ENCODE data around the gene PRICKLE1.

Gene PRICKLE1

GRCh38 chr12:42468341-42468821 lies 121.2 kb downstream of the PRICKLE1 start:
- DNase-seq (ENCODE audit: low read depth), result peak; percentile 26
- no peak for TF ChIP-seq CTCF (IDR thresholded peaks at IDR 0.05; ENCODE audit: low read depth, low read length, missing control alignments)
- peak overlapping the region; percentile 42; the same call in 1 of the 2 replicates for H3K4me3 ChIP-seq (ENCODE audit: low read depth, low read length)

- H3K4me3 ChIP-seq (ENCODE audit: low read depth, low read length), result no peak overlapping the region
Observed at GRCh38 chr12:42463671-42464070, 125.9 kb downstream of the PRICKLE1 start.

GRCh38 chr12:42462486-42462885 lies 127.1 kb downstream of the PRICKLE1 start:
- no peak for TF ChIP-seq CTCF (IDR thresholded peaks at IDR 0.05; ENCODE audit: low read depth, low read length, missing control alignments)

More at GRCh38 chr12:42463671-42464070, 125.9 kb downstream of the PRICKLE1 start:
- no peak for TF ChIP-seq CTCF (IDR thresholded peaks at IDR 0.05; ENCODE audit: low read depth, low read length, missing control alignments)
- no peak for DNase-seq (ENCODE audit: low read depth)

GRCh38 chr12:42459336-42459847 lies 130.2 kb downstream of the PRICKLE1 start:
- no peak for DNase-seq (ENCODE audit: low read depth)
- no peak for TF ChIP-seq CTCF (IDR thresholded peaks at IDR 0.05; ENCODE audit: low read depth, low read length, missing control alignments)
- no peak overlapping the region for H3K4me3 ChIP-seq (ENCODE audit: low read depth, low read length)

More at GRCh38 chr12:42462486-42462885, 127.1 kb downstream of the PRICKLE1 start:
- no peak overlapping the region for H3K4me3 ChIP-seq (ENCODE audit: low read depth, low read length)
- DNase-seq (ENCODE audit: low read depth), result no peak

GRCh38 chr12:42458575-42458974 lies 131.0 kb downstream of the PRICKLE1 start:
- no peak overlapping the region for H3K4me3 ChIP-seq (ENCODE audit: low read depth, low read length)
- TF ChIP-seq CTCF (IDR thresholded peaks at IDR 0.05; ENCODE audit: low read depth, low read length, missing control alignments), result no peak
- DNase-seq (ENCODE audit: low read depth), result no peak

- DNase-seq (ENCODE audit: low read depth), result no peak
- TF ChIP-seq CTCF (IDR thresholded peaks at IDR 0.05; ENCODE audit: low read depth, low read length, missing control alignments), result no peak
- H3K4me3 ChIP-seq (ENCODE audit: low read depth, low read length), result no peak overlapping the region
Observed at GRCh38 chr12:42450248-42450647, 139.3 kb downstream of the PRICKLE1 start.

- DNase-seq (ENCODE audit: low read depth), result no peak
- H3K4me3 ChIP-seq (ENCODE audit: low read depth, low read length), result no peak overlapping the region
- no peak for TF ChIP-seq CTCF (IDR thresholded peaks at IDR 0.05; ENCODE audit: low read depth, low read length, missing control alignments)
Observed at GRCh38 chr12:42448841-42449240, 140.7 kb downstream of the PRICKLE1 start.
